NCI-H226 (cell line): ENCODE data around the gene PAPOLG.
"Not testable (repeated sequence)": the region's sequence is repeated elsewhere in the genome, so short reads cannot be mapped to it uniquely, and the experiment has no call there.

Source experiments
- DNase-seq: peaks from one replicate; pipeline ENCODE4 v3.0.0-alpha.2; 2015

Gene PAPOLG

GRCh38 chr2:60778352-60778751 is 22.3 kb downstream of the PAPOLG start:
- no peak for DNase-seq

- no peak for DNase-seq
Observed at GRCh38 chr2:60779426-60779825, 23.4 kb downstream of the PAPOLG start.

GRCh38 chr2:60780721-60781120 is 24.7 kb downstream of the PAPOLG start:
- no peak for DNase-seq

- no peak for DNase-seq
Observed at GRCh38 chr2:60793169-60793568, 37.1 kb downstream of the PAPOLG start.

GRCh38 chr2:60794271-60794863 is 38.3 kb downstream of the PAPOLG start:
- DNase-seq: no peak

GRCh38 chr2:60796573-60797509 is 40.8 kb downstream of the PAPOLG start:
- no peak for DNase-seq

- no peak for DNase-seq
Observed at GRCh38 chr2:60804473-60804872, 48.4 kb downstream of the PAPOLG start.

GRCh38 chr2:60806595-60806987 is 50.5 kb downstream of the PAPOLG start:
- no peak for DNase-seq

GRCh38 chr2:60806988-60807681 is 51.1 kb downstream of the PAPOLG start:
- DNase-seq: peak; percentile 70

GRCh38 chr2:60808330-60808801 is 52.3 kb downstream of the PAPOLG start:
- no peak for DNase-seq

- no peak for DNase-seq
Observed at GRCh38 chr2:60811491-60812375, 55.7 kb downstream of the PAPOLG start.

- not testable (repeated sequence) for DNase-seq
Observed at GRCh38 chr2:60817191-60817590, 61.1 kb downstream of the PAPOLG start.

- no peak for DNase-seq
Observed at GRCh38 chr2:60818272-60818671, 62.2 kb downstream of the PAPOLG start.

- DNase-seq: no peak
Observed at GRCh38 chr2:60819155-60819862, 63.2 kb downstream of the PAPOLG start.

GRCh38 chr2:60819936-60820335 is 63.9 kb downstream of the PAPOLG start:
- DNase-seq: no peak

- DNase-seq: no peak
Observed at GRCh38 chr2:60820416-60821132, 64.5 kb downstream of the PAPOLG start.

- DNase-seq: no peak
Observed at GRCh38 chr2:60821133-60821469, 65.0 kb downstream of the PAPOLG start.

GRCh38 chr2:60821587-60822302 is 65.7 kb downstream of the PAPOLG start:
- no peak for DNase-seq

- no peak for DNase-seq
Observed at GRCh38 chr2:60822987-60823386, 66.9 kb downstream of the PAPOLG start.

- DNase-seq: no peak
Observed at GRCh38 chr2:60823694-60824305, 67.7 kb downstream of the PAPOLG start.
